Activated naive CD8-positive, alpha-beta T cell treated with anti-CD3 and anti-CD28 coated beads, Interleukin-2, amount 10 ng/mL, durations not matched to agents 7 days and 5 days (primary cell): ENCODE results near the gene LRIT1. TPM values are rescaled to one million over a fixed set of nuclear protein-coding genes. Genes with fewer than 3 reads are reported as not detected.
A peak's percentile ranks its signal among the peaks of the same experiment; 100 is the strongest.
"Not testable (repeated sequence)": the region's sequence is repeated elsewhere in the genome, so short reads cannot be mapped to it uniquely, and the experiment has no call there.

ENCODE experiments used
- ATAC-seq: fragments of 150-1000 bp; cut with Tn5 transposase; one replicate; pipeline ENCODE4 v1.10.0; 2021; ENCODE audit warnings: low read depth, moderate library complexity
- POLR2A ChIA-PET: fragments of 350-600 bp; sonication (Branson Sonifier 250); formaldehyde crosslinking; loops from one replicate; lab custom pipeline; 2021; ENCODE audit warnings: antibody characterized with exemption; lab: Charles Lee
- DNase-seq: peaks from one replicate; pipeline ENCODE4 v3.0.0; 2021
- H3K27ac Mint-ChIP-seq: one replicate; pipeline ENCODE4 v1.8.0; 2022; ENCODE audit warnings: mild to moderate bottlenecking, mixed read lengths
- H3K27me3 Mint-ChIP-seq: one replicate; pipeline ENCODE4 v1.8.0; 2022; ENCODE audit warnings: mild to moderate bottlenecking, moderate library complexity, mixed read lengths
- H3K36me3 Mint-ChIP-seq: one replicate; pipeline ENCODE4 v1.8.0; 2021; ENCODE audit warnings: mild to moderate bottlenecking, mixed read lengths
- H3K4me1 Mint-ChIP-seq: one replicate; pipeline ENCODE4 v1.8.0; 2021; ENCODE audit warnings: mixed read lengths
- H3K4me3 Mint-ChIP-seq: one replicate; pipeline ENCODE4 v1.8.0; 2022; ENCODE audit warnings: mild to moderate bottlenecking, moderate library complexity, mixed read lengths
- H3K9me3 Mint-ChIP-seq: one replicate; pipeline ENCODE4 v1.8.0; 2021; ENCODE audit warnings: mixed read lengths
- total RNA-seq, 2 experiments: library from RNA; stranded (reverse); gene quantifications; one replicate each; pipeline ENCODE4 v1.2.3, GENCODE V29; 2021

LRIT1 gene
- not detected for total RNA-seq

GRCh38 chr10:84241185-84241790 lies at the start of gene LRIT1:
Gene LRIT1 (minus strand): TSS chr10:84241546. CDS start chr10:84241439, 107 bp downstream.
- POLR2A ChIA-PET, result no interaction called here

GRCh38 chr10:84290235-84290634 lies 48.9 kb upstream of the LRIT1 start:
- H3K36me3 Mint-ChIP-seq, result no peaks in the 10 kb centered on the region
- H3K27ac Mint-ChIP-seq, result no peak overlapping the region
- H3K9me3 Mint-ChIP-seq, result no peaks in the 10 kb centered on the region
- no peak overlapping the region for H3K4me3 Mint-ChIP-seq
- POLR2A ChIA-PET, result no interaction called here
- ATAC-seq, result no peak
- peaks cover 25% of the 10 kb centered on the region for H3K4me1 Mint-ChIP-seq
- H3K27me3 Mint-ChIP-seq, result peaks cover 9% of the 10 kb centered on the region
- no peak for DNase-seq

More at GRCh38 chr10:84241185-84241790, at the start of gene LRIT1:
- Mint-ChIP-seq H3K36me3 (no peaks in the 10 kb centered on the region), H3K4me3 (no peak within 1 kb of the TSS), H3K27ac (no peak within 1 kb of the TSS), H3K27me3 (peaks cover 15% of the 10 kb centered on the region), H3K9me3 (no peaks in the 10 kb centered on the region), H3K4me1 (no peaks in the 10 kb centered on the region)
- DNase-seq, result no peak
- no peak for ATAC-seq

- peaks cover 21% of the 10 kb centered on the region for H3K4me1 Mint-ChIP-seq
- no peak overlapping the region for H3K27ac Mint-ChIP-seq
- POLR2A ChIA-PET, result no interaction called here
Measured at GRCh38 chr10:84289521-84290200, 48.3 kb upstream of the LRIT1 start.

GRCh38 chr10:84288151-84288550 lies 46.8 kb upstream of the LRIT1 start:
- DNase-seq, result no peak
- Mint-ChIP-seq H3K4me1 (peaks cover 6% of the 10 kb centered on the region), H3K27ac (no peak overlapping the region), H3K36me3 (no peaks in the 10 kb centered on the region), H3K27me3 (peaks cover 9% of the 10 kb centered on the region), H3K9me3 (no peaks in the 10 kb centered on the region), H3K4me3 (no peak overlapping the region)
- POLR2A ChIA-PET, result no interaction called here
- ATAC-seq, result no peak

More at GRCh38 chr10:84289521-84290200, 48.3 kb upstream of the LRIT1 start:
- Mint-ChIP-seq H3K36me3 (no peaks in the 10 kb centered on the region), H3K27me3 (peaks cover 9% of the 10 kb centered on the region), H3K9me3 (no peaks in the 10 kb centered on the region), H3K4me3 (no peak overlapping the region)
- no peak for ATAC-seq
- DNase-seq, result no peak

- POLR2A ChIA-PET, result no interaction called here
- H3K27me3 Mint-ChIP-seq, result peaks cover 9% of the 10 kb centered on the region
Measured at GRCh38 chr10:84286695-84287094, 45.3 kb upstream of the LRIT1 start.

GRCh38 chr10:84279876-84280475 lies 38.6 kb upstream of the LRIT1 start:
- H3K4me1 Mint-ChIP-seq, H3K9me3 Mint-ChIP-seq, H3K36me3 Mint-ChIP-seq, ATAC-seq, POLR2A ChIA-PET, DNase-seq, H3K27ac Mint-ChIP-seq, H3K4me3 Mint-ChIP-seq: not testable (repeated sequence)
- H3K27me3 Mint-ChIP-seq, result peaks cover 37% of the 10 kb centered on the region

More at GRCh38 chr10:84286695-84287094, 45.3 kb upstream of the LRIT1 start:
- DNase-seq (no peak), ATAC-seq (no peak)
- Mint-ChIP-seq H3K4me1 (peaks cover 5% of the 10 kb centered on the region), H3K9me3 (no peaks in the 10 kb centered on the region), H3K27ac (no peak overlapping the region), H3K4me3 (no peak overlapping the region), H3K36me3 (no peaks in the 10 kb centered on the region)

- ATAC-seq (no peak), DNase-seq (no peak)
- no peak overlapping the region for H3K4me3 Mint-ChIP-seq
- POLR2A ChIA-PET, result no interaction called here
- H3K36me3 Mint-ChIP-seq, result no peaks in the 10 kb centered on the region
- H3K27me3 Mint-ChIP-seq, result peaks cover 11% of the 10 kb centered on the region
- H3K9me3 Mint-ChIP-seq, result no peaks in the 10 kb centered on the region
- H3K27ac Mint-ChIP-seq, result no peak overlapping the region
- H3K4me1 Mint-ChIP-seq, result peaks cover 13% of the 10 kb centered on the region
Measured at GRCh38 chr10:84270708-84271107, 29.4 kb upstream of the LRIT1 start.

- ATAC-seq (no peak), DNase-seq (no peak)
- Mint-ChIP-seq H3K36me3 (no peaks in the 10 kb centered on the region), H3K4me1 (peaks cover 16% of the 10 kb centered on the region), H3K9me3 (no peaks in the 10 kb centered on the region), H3K27me3 (peaks cover 11% of the 10 kb centered on the region), H3K4me3 (no peak overlapping the region), H3K27ac (no peak overlapping the region)
- POLR2A ChIA-PET, result interaction anchor here (0.7 kb wide), 1 partner anchor 267 kb away, joined by 3 read pairs; no protein-coding TSS in a partner anchor
Measured at GRCh38 chr10:84269773-84270172, 28.4 kb upstream of the LRIT1 start.

GRCh38 chr10:84269162-84269561 lies 27.8 kb upstream of the LRIT1 start:
- H3K4me1 Mint-ChIP-seq, result peaks cover 21% of the 10 kb centered on the region
- no peak overlapping the region for H3K4me3 Mint-ChIP-seq
- ATAC-seq, result no peak
- no peaks in the 10 kb centered on the region for H3K9me3 Mint-ChIP-seq
- DNase-seq, result no peak
- POLR2A ChIA-PET, result interaction anchor here (0.7 kb wide), 1 partner anchor 268 kb away, joined by 3 read pairs; no protein-coding TSS in a partner anchor
- peaks cover 13% of the 10 kb centered on the region for H3K27me3 Mint-ChIP-seq
- no peak overlapping the region for H3K27ac Mint-ChIP-seq
- no peaks in the 10 kb centered on the region for H3K36me3 Mint-ChIP-seq

GRCh38 chr10:84267503-84268126 lies 26.3 kb upstream of the LRIT1 start:
- POLR2A ChIA-PET, result interaction anchor here (0.8 kb wide), 1 partner anchor 62 kb away, joined by 4 read pairs; no protein-coding TSS in a partner anchor
- peak; percentile 77 for DNase-seq
- ATAC-seq, result peak; percentile 74
- Mint-ChIP-seq H3K36me3 (no peaks in the 10 kb centered on the region), H3K4me3 (no peak overlapping the region), H3K9me3 (no peaks in the 10 kb centered on the region), H3K27me3 (peaks cover 19% of the 10 kb centered on the region), H3K4me1 (peaks cover 21% of the 10 kb centered on the region), H3K27ac (no peak overlapping the region)

GRCh38 chr10:84265418-84265817 lies 24.1 kb upstream of the LRIT1 start:
- no peaks in the 10 kb centered on the region for H3K36me3 Mint-ChIP-seq
- peaks cover 17% of the 10 kb centered on the region for H3K4me1 Mint-ChIP-seq
- no peak overlapping the region for H3K4me3 Mint-ChIP-seq
- no peak overlapping the region for H3K27ac Mint-ChIP-seq
- ATAC-seq (no peak), DNase-seq (no peak)
- POLR2A ChIA-PET, result no interaction called here
- peaks cover 16% of the 10 kb centered on the region for H3K27me3 Mint-ChIP-seq
- H3K9me3 Mint-ChIP-seq, result no peaks in the 10 kb centered on the region

GRCh38 chr10:84264611-84265141 lies 23.3 kb upstream of the LRIT1 start:
- Mint-ChIP-seq H3K9me3 (no peaks in the 10 kb centered on the region), H3K27ac (no peak overlapping the region), H3K36me3 (no peaks in the 10 kb centered on the region), H3K27me3 (peaks cover 16% of the 10 kb centered on the region), H3K4me3 (no peak overlapping the region), H3K4me1 (peaks cover 17% of the 10 kb centered on the region)
- DNase-seq, result peak; percentile 73
- peak; percentile 89 for ATAC-seq
- POLR2A ChIA-PET, result no interaction called here

GRCh38 chr10:84263716-84264115 lies 22.4 kb upstream of the LRIT1 start:
- peaks cover 17% of the 10 kb centered on the region for H3K4me1 Mint-ChIP-seq
- DNase-seq, result no peak

More at GRCh38 chr10:84263716-84264115, 22.4 kb upstream of the LRIT1 start:
- Mint-ChIP-seq H3K27ac (no peak overlapping the region), H3K36me3 (no peaks in the 10 kb centered on the region), H3K4me3 (no peak overlapping the region), H3K27me3 (peaks cover 19% of the 10 kb centered on the region), H3K9me3 (no peaks in the 10 kb centered on the region)
- POLR2A ChIA-PET, result no interaction called here
- ATAC-seq, result no peak
